ENCODE measurements around the gene C14orf93.

The C14orf93 gene

DNA sequence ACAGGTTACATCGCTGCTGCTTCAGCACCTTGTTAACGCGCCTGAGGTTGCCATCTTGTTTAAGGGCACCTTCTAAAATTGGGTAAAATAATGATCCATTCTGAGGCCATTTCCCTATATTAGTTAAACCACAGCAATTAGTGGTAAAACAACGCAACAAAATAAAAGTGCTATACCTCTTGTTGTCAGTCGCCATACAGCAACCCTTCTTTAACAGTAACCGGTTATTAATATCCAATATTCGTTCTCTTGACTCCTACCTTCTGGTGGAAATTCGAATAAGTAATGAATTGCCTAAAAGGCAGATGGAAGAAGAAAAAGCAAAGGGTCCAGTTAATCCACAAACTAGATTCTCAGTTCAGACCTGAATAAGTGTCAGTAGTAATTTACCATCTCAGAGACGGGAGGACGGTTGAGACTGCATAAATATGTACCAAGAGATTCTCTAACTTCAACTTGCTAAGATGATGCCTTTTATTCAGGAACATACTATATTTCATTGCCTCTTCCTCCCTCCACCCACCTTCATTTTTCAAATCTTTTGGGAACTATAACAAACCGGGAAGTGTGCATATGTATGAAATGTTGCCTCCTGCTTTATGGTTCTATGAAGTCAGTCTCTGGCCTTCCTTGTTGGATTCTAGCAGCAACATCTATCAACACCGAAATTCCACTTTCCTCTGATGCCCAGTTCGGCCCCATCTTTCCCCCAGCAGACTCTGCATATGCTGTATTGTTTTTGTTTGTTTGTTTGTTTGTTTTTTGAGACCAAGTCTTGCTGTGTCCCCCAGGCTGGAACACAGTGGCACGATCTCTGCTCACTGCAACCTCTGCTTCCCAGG, 25.6 kb upstream of the C14orf93 start:
- no peak overlapping the region for H2BK12ac ChIP-seq (ENCODE audit: low read length in 2 of 2)
- H3K23ac ChIP-seq (ENCODE audit: low read length in 2 of 2): no peak overlapping the region
- peak overlapping the region; percentile 74 to 98 for H3K18ac ChIP-seq (ENCODE audit: low read depth in 1 of 2, low read length in 2 of 2)
- H3K4ac ChIP-seq (ENCODE audit: low read depth in 1 of 2, low read length in 2 of 2): no peak overlapping the region
- peak overlapping the region; percentile 98 for H3K27ac ChIP-seq (ENCODE audit: low read length, poor library complexity, severe bottlenecking)
- H4K91ac ChIP-seq (ENCODE audit: low read length): no peak overlapping the region
- H2BK5ac ChIP-seq (ENCODE audit: low read depth, low read length, poor library complexity, severe bottlenecking): no peak overlapping the region
- no peak overlapping the region for H2BK15ac ChIP-seq (ENCODE audit: low read depth, poor library complexity, severe bottlenecking)
- H3K4me2 ChIP-seq (ENCODE audit: low read length, poor library complexity, severe bottlenecking): no peak overlapping the region
- peaks cover 3% of the 10 kb centered on the region for H3K79me1 ChIP-seq (replicated peaks; ENCODE audit: low read length, poor library complexity, severe bottlenecking)
- no peak overlapping the region for H2AK5ac ChIP-seq (ENCODE audit: low read length, severe bottlenecking)
- peak overlapping the region; percentile 67 for H2AFZ ChIP-seq (ENCODE audit: low read depth, low read length)
- WGBS: 71% methylated on average over 11 of the region's 14 CpGs
- H3K4me1 ChIP-seq (ENCODE audit: control insufficient read depth, insufficient read depth, low read depth, low read length): peaks cover 7% of the 10 kb centered on the region
- H3K9me3 ChIP-seq (ENCODE audit: control insufficient read depth, low read length): no peaks in the 10 kb centered on the region
- H3K14ac ChIP-seq (ENCODE audit: low read length in 2 of 2): no peak overlapping the region
- H4K8ac ChIP-seq (ENCODE audit: low read length): peak overlapping the region; percentile 95
- H3K27me3 ChIP-seq (ENCODE audit: control insufficient read depth in 1 of 2, insufficient read depth in 1 of 2, low read length in 2 of 2): no peaks in the 10 kb centered on the region
- peak overlapping the region; percentile 99 for H3K9ac ChIP-seq (ENCODE audit: low read length)
- H2BK120ac ChIP-seq (ENCODE audit: low read depth, low read length): no peak overlapping the region
- H3K4me3 ChIP-seq (ENCODE audit: insufficient read depth in 1 of 2, low read depth in 1 of 2, low read length in 2 of 2): peak overlapping the region in 1 of 2 experiments; percentile 95
- DNase-seq: no peak
- peaks cover 20 to 26% of the 10 kb centered on the region in 2 experiments for H3K36me3 ChIP-seq (ENCODE audit: control insufficient read depth in 1 of 2, insufficient read depth in 2 of 2, low read depth in 1 of 2, low read length in 2 of 2)

DNA sequence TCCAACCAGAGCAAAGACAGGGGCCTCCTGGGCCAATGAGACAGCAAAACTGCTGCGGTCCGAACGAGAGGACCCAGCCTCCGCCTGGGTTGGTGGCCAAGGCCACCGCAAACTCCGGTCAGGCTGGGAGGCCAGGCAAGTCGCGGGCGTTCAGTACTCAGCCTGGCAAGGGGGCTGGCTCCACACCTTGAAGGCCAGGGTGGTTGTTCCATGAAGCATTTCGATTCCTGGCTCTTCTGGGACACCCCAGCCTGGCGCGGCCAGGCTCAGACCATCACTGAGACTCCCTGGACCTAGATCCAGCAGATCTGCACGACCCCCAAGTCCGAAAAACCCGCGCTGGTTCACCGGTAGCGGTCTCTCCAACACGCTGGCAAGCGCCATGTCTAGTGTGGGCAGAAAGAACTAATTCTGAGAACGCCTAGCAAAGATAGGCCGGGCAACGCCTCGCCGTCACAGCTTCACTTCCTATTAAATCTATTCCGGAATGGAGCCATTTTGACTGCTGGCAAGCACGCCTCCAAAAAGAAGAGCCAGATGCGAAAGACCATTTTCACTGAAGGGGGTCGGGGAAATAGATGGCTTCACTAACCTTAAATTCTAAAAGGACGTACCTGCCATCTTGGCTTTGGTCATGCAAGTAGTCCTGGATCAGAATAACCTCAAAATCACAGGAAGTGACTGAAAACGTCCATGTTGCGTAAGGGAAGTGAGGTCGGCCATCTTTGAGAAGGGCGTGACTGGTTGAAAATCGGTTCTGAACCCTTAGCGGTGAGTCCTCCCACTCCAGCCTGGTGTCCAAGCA, 24.8 kb upstream of the C14orf93 start, which contains the start of gene PSMB5:
Gene PSMB5, minus strand, starts transcription at position 403 of the 805 bp plus-strand sequence. Its CDS starts 19 bp downstream, at position 384.
- Histone ChIP-seq H3K4me3 (ENCODE audit: insufficient read depth in 1 of 2, low read depth in 1 of 2, low read length in 2 of 2) (peak within 1 kb of the TSS; percentile 93 to 95), H3K27me3 (ENCODE audit: control insufficient read depth in 1 of 2, insufficient read depth in 1 of 2, low read length in 2 of 2) (no peaks in the 10 kb centered on the region), H3K4me1 (ENCODE audit: control insufficient read depth, insufficient read depth, low read depth, low read length) (peaks cover 7% of the 10 kb centered on the region), H2BK15ac (ENCODE audit: low read depth, poor library complexity, severe bottlenecking) (peak within 1 kb of the TSS; percentile 90), H3K4me2 (ENCODE audit: low read length, poor library complexity, severe bottlenecking) (peak within 1 kb of the TSS; percentile 89), H4K91ac (ENCODE audit: low read length) (peak within 1 kb of the TSS; percentile 99), H3K27ac (ENCODE audit: low read length, poor library complexity, severe bottlenecking) (peak within 1 kb of the TSS; percentile 98), H3K9ac (ENCODE audit: low read length) (peak within 1 kb of the TSS; percentile 99), H3K36me3 (ENCODE audit: control insufficient read depth in 1 of 2, insufficient read depth in 2 of 2, low read depth in 1 of 2, low read length in 2 of 2) (peaks cover 21 to 28% of the 10 kb centered on the region in 2 experiments), H2BK120ac (ENCODE audit: low read depth, low read length) (peak within 1 kb of the TSS; percentile 99), H3K14ac (ENCODE audit: low read length in 2 of 2) (peak within 1 kb of the TSS; percentile 79 to 86), H3K9me3 (ENCODE audit: control insufficient read depth, low read length) (no peaks in the 10 kb centered on the region), H3K4ac (ENCODE audit: low read depth in 1 of 2, low read length in 2 of 2) (peak within 1 kb of the TSS; percentile 98 to 99), H3K79me1 (replicated peaks; ENCODE audit: low read length, poor library complexity, severe bottlenecking) (peaks cover 5% of the 10 kb centered on the region), H2BK5ac (ENCODE audit: low read depth, low read length, poor library complexity, severe bottlenecking) (peak within 1 kb of the TSS; percentile 90), H2AK5ac (ENCODE audit: low read length, severe bottlenecking) (peak within 1 kb of the TSS; percentile 99), H2AFZ (ENCODE audit: low read depth, low read length) (peak within 1 kb of the TSS; percentile 67), H4K8ac (ENCODE audit: low read length) (peak within 1 kb of the TSS; percentile 99), H3K23ac (ENCODE audit: low read length in 2 of 2) (no peak within 1 kb of the TSS), H2BK12ac (ENCODE audit: low read length in 2 of 2) (no peak within 1 kb of the TSS), H3K18ac (ENCODE audit: low read depth in 1 of 2, low read length in 2 of 2) (peak within 1 kb of the TSS; percentile 90 to 98)
- peak; percentile 96 for DNase-seq
- under 1% methylated on average over 36 of the region's 36 CpGs for WGBS

DNA sequence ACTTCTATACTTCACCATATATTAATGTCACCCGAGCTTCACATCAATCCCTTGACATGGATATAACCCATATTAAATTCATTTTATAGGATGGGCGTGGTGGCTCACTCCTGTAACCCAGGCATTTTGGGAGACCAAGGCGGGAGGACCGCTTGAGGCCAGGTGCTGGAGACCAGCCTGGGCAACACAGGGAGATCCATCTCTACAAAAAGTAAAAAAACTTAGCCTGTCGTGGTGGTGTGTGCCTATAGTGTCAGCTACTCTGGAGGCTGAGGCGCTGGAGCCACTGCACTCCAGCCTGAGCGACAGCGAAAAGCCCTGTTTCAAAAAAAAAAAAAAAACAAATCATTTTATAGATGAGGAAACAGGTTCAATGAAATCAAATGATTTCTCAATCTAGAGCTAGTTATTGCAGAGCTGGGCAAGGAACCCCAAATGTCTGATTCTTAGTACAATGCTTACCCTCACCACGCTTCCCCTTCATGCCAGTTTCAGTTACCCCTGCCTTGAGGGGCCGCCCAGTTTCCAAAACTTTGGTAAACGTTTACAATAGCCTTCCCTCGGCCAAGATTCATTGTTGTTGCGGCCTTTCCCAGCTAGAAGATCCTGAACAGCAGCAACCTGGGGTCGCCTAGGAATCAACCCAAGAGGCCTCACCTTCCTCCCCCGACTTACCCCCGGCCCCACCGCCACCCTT, 24.0 kb upstream of the C14orf93 start:
- Histone ChIP-seq H2BK120ac (ENCODE audit: low read depth, low read length) (peak overlapping the region; percentile 99), H2AFZ (ENCODE audit: low read depth, low read length) (no peak overlapping the region), H3K27me3 (ENCODE audit: control insufficient read depth in 1 of 2, insufficient read depth in 1 of 2, low read length in 2 of 2) (no peaks in the 10 kb centered on the region), H3K4ac (ENCODE audit: low read depth in 1 of 2, low read length in 2 of 2) (peak overlapping the region; percentile 98 to 99), H3K4me3 (ENCODE audit: insufficient read depth in 1 of 2, low read depth in 1 of 2, low read length in 2 of 2) (peak overlapping the region; percentile 93 to 95), H3K4me2 (ENCODE audit: low read length, poor library complexity, severe bottlenecking) (peak overlapping the region; percentile 89), H4K8ac (ENCODE audit: low read length) (peak overlapping the region; percentile 99), H3K4me1 (ENCODE audit: control insufficient read depth, insufficient read depth, low read depth, low read length) (peaks cover 7% of the 10 kb centered on the region), H3K14ac (ENCODE audit: low read length in 2 of 2) (peak overlapping the region; percentile 79 to 86), H4K91ac (ENCODE audit: low read length) (peak overlapping the region; percentile 99), H2BK5ac (ENCODE audit: low read depth, low read length, poor library complexity, severe bottlenecking) (peak overlapping the region; percentile 90), H3K79me1 (replicated peaks; ENCODE audit: low read length, poor library complexity, severe bottlenecking) (peaks cover 7% of the 10 kb centered on the region), H2BK12ac (ENCODE audit: low read length in 2 of 2) (no peak overlapping the region), H2BK15ac (ENCODE audit: low read depth, poor library complexity, severe bottlenecking) (peak overlapping the region; percentile 90), H3K27ac (ENCODE audit: low read length, poor library complexity, severe bottlenecking) (peak overlapping the region; percentile 98), H2AK5ac (ENCODE audit: low read length, severe bottlenecking) (peak overlapping the region; percentile 99), H3K23ac (ENCODE audit: low read length in 2 of 2) (no peak overlapping the region), H3K9ac (ENCODE audit: low read length) (peak overlapping the region; percentile 99), H3K18ac (ENCODE audit: low read depth in 1 of 2, low read length in 2 of 2) (peak overlapping the region in 1 of 2 experiments; percentile 98), H3K9me3 (ENCODE audit: control insufficient read depth, low read length) (no peaks in the 10 kb centered on the region), H3K36me3 (ENCODE audit: control insufficient read depth in 1 of 2, insufficient read depth in 2 of 2, low read depth in 1 of 2, low read length in 2 of 2) (peaks cover 23 to 35% of the 10 kb centered on the region in 2 experiments)
- no peak for DNase-seq
- 37% methylated on average over 15 of the region's 17 CpGs for WGBS

Data from mesenchymal stem cell (in vitro differentiated cells and primary cell).